ENCODE results near the gene CFAP126. TPM values are rescaled to one million over a fixed set of nuclear protein-coding genes. Genes with fewer than 3 reads are reported as not detected.

The CFAP126 gene
- total RNA-seq, 1 experiment from 2014 or later, result not detected

DNA sequence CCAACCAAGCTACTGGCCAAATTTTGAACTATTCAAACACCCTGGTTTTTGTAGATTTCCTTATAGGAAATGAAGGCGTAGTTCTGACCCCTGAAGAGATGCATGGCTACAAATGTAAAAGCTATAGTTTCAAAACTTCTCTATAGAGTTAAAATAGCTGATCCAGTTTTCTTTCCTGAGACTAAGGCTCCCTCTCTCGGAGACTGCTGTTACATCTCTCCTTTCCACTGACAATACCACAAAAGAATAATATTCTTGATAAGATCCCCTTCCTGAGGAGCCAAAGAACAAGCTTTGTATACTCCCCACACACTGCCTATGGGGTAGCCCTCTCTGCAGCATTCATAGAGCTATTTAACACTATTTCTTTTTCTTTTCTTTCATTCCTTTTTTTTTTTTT, 6.7 kb upstream of the CFAP126 start:
- Histone ChIP-seq H4K5ac (ENCODE audit: insufficient read length, low read depth, low read length) (no peak overlapping the region), H3K9me3 (ENCODE audit: control insufficient read depth, low read depth, low read length) (no peaks in the 10 kb centered on the region), H3K56ac (ENCODE audit: insufficient read length, low read depth, low read length) (no peak overlapping the region), H3K9ac (ENCODE audit: extremely low read depth, insufficient read length, low read length) (no peak overlapping the region), H3T11ph (ENCODE audit: low read length) (no peak overlapping the region), H4K8ac (replicated peaks; ENCODE audit: insufficient read length, low read depth, low read length) (no peak overlapping the region), H4K91ac (ENCODE audit: insufficient read length, low read depth, low read length) (no peak overlapping the region), H3K14ac (ENCODE audit: insufficient read depth, low read length) (no peak overlapping the region), H3K79me1 (ENCODE audit: insufficient read depth, low read depth, low read length, poor library complexity, severe bottlenecking) (no peaks in the 10 kb centered on the region), H3K27me3 (ENCODE audit: insufficient read depth, low read length) (no peaks in the 10 kb centered on the region), H3K4ac (ENCODE audit: low read depth, low read length) (no peak overlapping the region), H2BK120ac (ENCODE audit: low read depth, low read length, poor library complexity, severe bottlenecking) (no peak overlapping the region), H2BK15ac (ENCODE audit: low read depth, low read length) (no peak overlapping the region), H3K27ac (ENCODE audit: insufficient read length, low read depth, low read length) (no peak overlapping the region), H2AK5ac (ENCODE audit: insufficient read length, low read length) (no peak overlapping the region), H3K23me2 (ENCODE audit: insufficient read length, low read depth, low read length, poor library complexity, severe bottlenecking) (no peaks in the 10 kb centered on the region), H3K4me1 (ENCODE audit: insufficient read depth, low read length) (no peaks in the 10 kb centered on the region), H2BK20ac (ENCODE audit: low read depth, low read length, poor library complexity, severe bottlenecking) (no peak overlapping the region), H4K20me1 (ENCODE audit: control insufficient read depth, insufficient read depth, insufficient read length) (no peaks in the 10 kb centered on the region), H3K79me2 (ENCODE audit: insufficient read depth, low read length) (no peaks in the 10 kb centered on the region; the same call in 1 of the 2 replicates), H2BK5ac (ENCODE audit: insufficient read length, low read length) (no peak overlapping the region), H3K18ac (ENCODE audit: insufficient read length, low read depth, low read length) (no peak overlapping the region), H3K23ac (ENCODE audit: insufficient read length, low read depth, low read length) (no peak overlapping the region), H2AFZ (ENCODE audit: low read length) (no peak overlapping the region), H3K4me2 (ENCODE audit: insufficient read depth, insufficient read length, low read length) (no peak overlapping the region), H2BK12ac (ENCODE audit: insufficient read length, low read depth, low read length) (no peak overlapping the region)
- no peak for DNase-seq
- TF ChIP-seq, protein P1, sequence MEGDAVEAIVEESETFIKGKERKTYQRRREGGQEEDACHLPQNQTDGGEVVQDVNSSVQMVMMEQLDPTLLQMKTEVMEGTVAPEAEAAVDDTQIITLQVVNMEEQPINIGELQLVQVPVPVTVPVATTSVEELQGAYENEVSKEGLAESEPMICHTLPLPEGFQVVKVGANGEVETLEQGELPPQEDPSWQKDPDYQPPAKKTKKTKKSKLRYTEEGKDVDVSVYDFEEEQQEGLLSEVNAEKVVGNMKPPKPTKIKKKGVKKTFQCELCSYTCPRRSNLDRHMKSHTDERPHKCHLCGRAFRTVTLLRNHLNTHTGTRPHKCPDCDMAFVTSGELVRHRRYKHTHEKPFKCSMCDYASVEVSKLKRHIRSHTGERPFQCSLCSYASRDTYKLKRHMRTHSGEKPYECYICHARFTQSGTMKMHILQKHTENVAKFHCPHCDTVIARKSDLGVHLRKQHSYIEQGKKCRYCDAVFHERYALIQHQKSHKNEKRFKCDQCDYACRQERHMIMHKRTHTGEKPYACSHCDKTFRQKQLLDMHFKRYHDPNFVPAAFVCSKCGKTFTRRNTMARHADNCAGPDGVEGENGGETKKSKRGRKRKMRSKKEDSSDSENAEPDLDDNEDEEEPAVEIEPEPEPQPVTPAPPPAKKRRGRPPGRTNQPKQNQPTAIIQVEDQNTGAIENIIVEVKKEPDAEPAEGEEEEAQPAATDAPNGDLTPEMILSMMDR (conservative IDR thresholded peaks at IDR 0.05), result peak; percentile 42; the same call in 2 of the 3 replicates
- Mint-ChIP-seq H3K4me1 (peaks cover 2 to 4% of the 10 kb centered on the region in 2 experiments; a peak in 2 of 4 replicates), H3K9me3 (no peaks in the 10 kb centered on the region), H3K27me3 (ENCODE audit: low read depth) (no peaks in the 10 kb centered on the region), H3K27ac (no peak overlapping the region), H3K36me3 (ENCODE audit: insufficient read depth in 1 of 3, low read depth in 3 of 3) (no peaks in the 10 kb centered on the region), H3K4me3 (no peak overlapping the region)
- WGBS (ENCODE audit: extremely low coverage, insufficient read length, low lambda C conversion rate), result no CpG with 5 or more reads among the region's 2 CpGs

Measured in H9 (cell line).